IPS-NIHi7 (cell line): ENCODE measurements around the gene GTF2H4.

Experiments
- DNase-seq: peaks from one replicate; pipeline ENCODE4 v3.0.0; 2012; ENCODE audit warnings: mixed read lengths; ENCODE audit errors: extremely low spot score

Gene GTF2H4

GRCh38 chr6:30955367-30956042 lies 47.5 kb downstream of the GTF2H4 start:
- peak; percentile 81 for DNase-seq

- no peak for DNase-seq
Measured at GRCh38 chr6:30957716-30958115, 49.7 kb downstream of the GTF2H4 start.

- no peak for DNase-seq
Measured at GRCh38 chr6:30960907-30961673, 53.1 kb downstream of the GTF2H4 start.

- DNase-seq: no peak
Measured at GRCh38 chr6:30962716-30963115, 54.7 kb downstream of the GTF2H4 start.

DNA sequence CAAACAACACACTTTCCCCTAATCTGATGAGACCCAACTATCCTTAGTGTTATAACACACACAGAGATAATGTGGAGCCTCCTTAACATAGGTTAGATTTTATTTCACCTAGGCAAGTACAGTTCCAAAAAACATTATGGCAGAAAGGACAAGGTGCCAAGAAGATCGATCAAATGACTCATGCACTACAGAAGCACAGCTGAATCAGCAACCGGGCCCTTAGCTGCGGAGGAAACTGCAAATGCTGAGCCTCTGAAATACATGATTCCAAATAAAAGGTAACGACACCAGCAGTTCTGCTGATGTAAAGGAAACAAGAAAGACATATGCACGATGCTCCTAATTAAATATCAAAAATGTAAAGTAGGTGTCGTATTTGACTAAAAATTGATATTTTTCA lies 55.6 kb downstream of the GTF2H4 start:
- no peak for DNase-seq
